Prostate gland (tissue), 2 donors: ENCODE data around the gene ZDHHC15.

Source experiments
- CTCF ChIP-seq, 4 experiments: fragments of 200-600 bp in 2 of 4; fragments of 450-650 bp in 2 of 4; sonication (generic) in 2 of 4; IDR thresholded peaks; 1 replicate in 3 of 4; 2 replicates in 1 of 4; pipeline ENCODE4 v1.5.1; 2016 to 2019; ENCODE audit warnings: antibody characterized with exemption in 4 of 4, mild to moderate bottlenecking in 2 of 4, moderate library complexity in 2 of 4
- POLR2A ChIP-seq: fragments of 450-650 bp; IDR thresholded peaks from one replicate; pipeline ENCODE4 v1.6.1; 2016; ENCODE audit warnings: antibody characterized with exemption, mild to moderate bottlenecking
- POLR2AphosphoS5 ChIP-seq: sonication (generic); formaldehyde crosslinking; IDR thresholded peaks from one replicate; pipeline ENCODE4 v1.6.1; 2017; ENCODE audit warnings: antibody characterized with exemption

- TF ChIP-seq CTCF (IDR thresholded peaks at IDR 0.05) (no peak), POLR2AphosphoS5 (no peak), POLR2A (no peak)
Measured at GRCh38 chrX:75390470-75390869, 132.4 kb downstream of the ZDHHC15 start.
